Hepatocyte (in vitro differentiated cells): ENCODE measurements around the gene IDUA. TPM values are rescaled to one million over a fixed set of nuclear protein-coding genes. Genes with fewer than 3 reads are reported as not detected.

Source experiments
- DNase-seq: peaks from one replicate; pipeline ENCODE4 v3.0.0-alpha.2; 2016; ENCODE audit warnings: low spot score
- H2AFZ ChIP-seq: fragments of 200-600 bp; sonication (generic); 2 replicates; pipeline ENCODE4 v1.6.0; 2016; ENCODE audit warnings: antibody characterized with exemption, mild to moderate bottlenecking
- H3K27ac ChIP-seq: fragments of 200-600 bp; sonication (generic); 2 replicates; pipeline ENCODE4 v1.5.1; 2016; ENCODE audit warnings: mild to moderate bottlenecking
- H3K27me3 ChIP-seq: fragments of 200-600 bp; sonication (generic); 2 replicates; pipeline ENCODE4 v1.6.1; 2016
- H3K36me3 ChIP-seq: fragments of 200-600 bp; sonication (generic); replicated peaks from 2 replicates; pipeline ENCODE4 v1.5.1; 2016; ENCODE audit warnings: low read depth; ENCODE audit not compliant: insufficient read depth
- H3K4me1 ChIP-seq: fragments of 200-600 bp; sonication (generic); 2 replicates; pipeline ENCODE4 v1.5.1; 2016; ENCODE audit warnings: mild to moderate bottlenecking, moderate library complexity; ENCODE audit not compliant: insufficient read depth
- H3K4me2 ChIP-seq: fragments of 200-600 bp; sonication (generic); 2 replicates; pipeline ENCODE4 v1.6.0; 2016
- H3K4me3 ChIP-seq: fragments of 200-600 bp; sonication (generic); 2 replicates; pipeline ENCODE4 v1.5.1; 2016; ENCODE audit warnings: mild to moderate bottlenecking
- H3K79me2 ChIP-seq: fragments of 200-600 bp; sonication (generic); 2 replicates; pipeline ENCODE4 v1.6.0; 2017; ENCODE audit warnings: mild to moderate bottlenecking
- H3K9me2 ChIP-seq: fragments of 200-600 bp; sonication (generic); replicated peaks from 2 replicates; pipeline ENCODE4 v1.6.0; 2017; ENCODE audit warnings: mild to moderate bottlenecking; ENCODE audit not compliant: insufficient read depth
- H3K9me3 ChIP-seq: fragments of 200-600 bp; sonication (generic); 2 replicates; pipeline ENCODE4 v1.5.1; 2016; ENCODE audit warnings: low read depth, mild to moderate bottlenecking
- H4K20me1 ChIP-seq: fragments of 200-600 bp; sonication (generic); 2 replicates; pipeline ENCODE4 v1.6.0; 2016; ENCODE audit warnings: mild to moderate bottlenecking; ENCODE audit not compliant: insufficient read depth, poor library complexity, severe bottlenecking
- CTCF ChIP-seq: fragments of 200-600 bp; sonication (generic); IDR thresholded peaks from 2 replicates; pipeline ENCODE4 v1.5.1; 2016; ENCODE audit warnings: antibody characterized with exemption, mild to moderate bottlenecking; ENCODE audit not compliant: poor library complexity
- EZH2 ChIP-seq: fragments of 200-600 bp; sonication (generic); IDR thresholded peaks from 2 replicates; pipeline ENCODE4 v1.6.1; 2016; ENCODE audit warnings: antibody characterized with exemption, mild to moderate bottlenecking, borderline replicate concordance
- EZH2phosphoT487 ChIP-seq: fragments of 200-600 bp; sonication (generic); IDR thresholded peaks from one replicate; pipeline ENCODE4 v1.6.1; 2018; ENCODE audit warnings: antibody characterized with exemption, mild to moderate bottlenecking, low read depth, moderate library complexity; ENCODE audit not compliant: unreplicated experiment, severe bottlenecking
- WGBS: methylation state at CpG from one replicate; pipeline ENCODE4 v1.1.6; 2016; ENCODE audit warnings: low lambda C conversion rate; ENCODE audit errors: missing lambda C conversion rate; 5-methylcytosine and 5-hydroxymethylcytosine counted together
- polyA plus RNA-seq: library from polyadenylated mRNA; unstranded; fragments of >200 nt; fragmentation: Nextera tagmentation; extraction: Ambion mirVana; gene quantifications from 2 replicates; pipeline ENCODE4 v1.2.1, GENCODE V29; 2016
- total RNA-seq: library from RNA; depleted of rRNA; stranded (reverse); fragments of >200 nt; gene quantifications from 2 replicates; pipeline ENCODE4 v1.2.3, GENCODE V29; 2014

The IDUA gene
- total and polyA plus RNA-seq, 2 experiments from 2014 or later: 13.1 to 82.6 TPM

- DNase-seq: peak; percentile 85
- Histone ChIP-seq H2AFZ (no peak within 1 kb of the TSS), H3K79me2 (no peaks in the 10 kb centered on the region), H3K4me3 (no peak within 1 kb of the TSS), H3K4me1 (peaks cover 38% of the 10 kb centered on the region), H3K36me3 (no peaks in the 10 kb centered on the region), H3K4me2 (peak within 1 kb of the TSS; percentile 66), H4K20me1 (no peaks in the 10 kb centered on the region), H3K27me3 (peaks cover 16% of the 10 kb centered on the region), H3K27ac (peak within 1 kb of the TSS; percentile 96), H3K9me2 (no peaks in the 10 kb centered on the region), H3K9me3 (no peaks in the 10 kb centered on the region)
- 70% methylated on average over 30 of the region's 37 CpGs for WGBS
- TF ChIP-seq CTCF: no peak
- TF ChIP-seq EZH2: no peak
- TF ChIP-seq EZH2phosphoT487: no peak
Measured at GRCh38 chr4:993111-994029, 6.5 kb downstream of the IDUA start, which contains the start of gene SLC26A1. Gene SLC26A1 (minus strand): TSS chr4:993404. CDS start chr4:991703, 1,701 bp downstream.

- TF ChIP-seq EZH2phosphoT487 (no peak), CTCF (no peak), EZH2 (no peak)
- Histone ChIP-seq H3K79me2 (no peaks in the 10 kb centered on the region), H2AFZ (no peak overlapping the region), H4K20me1 (no peaks in the 10 kb centered on the region), H3K9me3 (no peaks in the 10 kb centered on the region), H3K27ac (no peak overlapping the region), H3K4me2 (no peak overlapping the region), H3K9me2 (no peaks in the 10 kb centered on the region), H3K4me1 (peaks cover 38% of the 10 kb centered on the region), H3K4me3 (no peak overlapping the region), H3K27me3 (peaks cover 19% of the 10 kb centered on the region), H3K36me3 (no peaks in the 10 kb centered on the region)
- 92% methylated on average over 20 of the region's 23 CpGs for WGBS
- no peak for DNase-seq
Measured at GRCh38 chr4:995311-996026, 8.6 kb downstream of the IDUA start.

GRCh38 chr4:996030-996996 is 9.5 kb downstream of the IDUA start:
- DNase-seq: peak; percentile 61
- Histone ChIP-seq H3K9me3 (no peaks in the 10 kb centered on the region), H3K79me2 (no peaks in the 10 kb centered on the region), H3K9me2 (no peaks in the 10 kb centered on the region), H3K27ac (no peak overlapping the region), H3K4me2 (peak overlapping the region; percentile 92), H3K4me1 (peaks cover 38% of the 10 kb centered on the region), H4K20me1 (no peaks in the 10 kb centered on the region), H3K4me3 (no peak overlapping the region), H2AFZ (no peak overlapping the region), H3K36me3 (no peaks in the 10 kb centered on the region), H3K27me3 (peaks cover 27% of the 10 kb centered on the region)
- 74% methylated on average over 15 of the region's 15 CpGs for WGBS
- TF ChIP-seq EZH2 (no peak), CTCF (no peak), EZH2phosphoT487 (no peak)
